Right lung (tissue), 5 donors: ENCODE data around the gene MUC5AC. TPM values are rescaled to one million over a fixed set of nuclear protein-coding genes. Genes with fewer than 3 reads are reported as not detected.
"Not testable (repeated sequence)": the region's sequence is repeated elsewhere in the genome, so short reads cannot be mapped to it uniquely, and the experiment has no call there.

ENCODE experiments used
- DNase-seq, 2 donors: peaks; one replicate each; pipeline ENCODE4 v3.0.0-alpha.2; 2013
- polyA plus RNA-seq, 5 donors: library from polyadenylated mRNA; unstranded; fragments of 120-200 nt; gene quantifications; one replicate each; pipeline versions ENCODE4 v1.2.1 to v1.2.3, GENCODE V29; 2013; ENCODE audit warnings: inconsistent platforms in 1 of 5, low replicate concordance in 1 of 5; ENCODE audit not compliant: insufficient read length in 5 of 5, insufficient read depth in 1 of 5

Gene MUC5AC
- polyA plus RNA-seq, 5 donors: 0.06 to 0.35 (median 0.08) TPM

DNA sequence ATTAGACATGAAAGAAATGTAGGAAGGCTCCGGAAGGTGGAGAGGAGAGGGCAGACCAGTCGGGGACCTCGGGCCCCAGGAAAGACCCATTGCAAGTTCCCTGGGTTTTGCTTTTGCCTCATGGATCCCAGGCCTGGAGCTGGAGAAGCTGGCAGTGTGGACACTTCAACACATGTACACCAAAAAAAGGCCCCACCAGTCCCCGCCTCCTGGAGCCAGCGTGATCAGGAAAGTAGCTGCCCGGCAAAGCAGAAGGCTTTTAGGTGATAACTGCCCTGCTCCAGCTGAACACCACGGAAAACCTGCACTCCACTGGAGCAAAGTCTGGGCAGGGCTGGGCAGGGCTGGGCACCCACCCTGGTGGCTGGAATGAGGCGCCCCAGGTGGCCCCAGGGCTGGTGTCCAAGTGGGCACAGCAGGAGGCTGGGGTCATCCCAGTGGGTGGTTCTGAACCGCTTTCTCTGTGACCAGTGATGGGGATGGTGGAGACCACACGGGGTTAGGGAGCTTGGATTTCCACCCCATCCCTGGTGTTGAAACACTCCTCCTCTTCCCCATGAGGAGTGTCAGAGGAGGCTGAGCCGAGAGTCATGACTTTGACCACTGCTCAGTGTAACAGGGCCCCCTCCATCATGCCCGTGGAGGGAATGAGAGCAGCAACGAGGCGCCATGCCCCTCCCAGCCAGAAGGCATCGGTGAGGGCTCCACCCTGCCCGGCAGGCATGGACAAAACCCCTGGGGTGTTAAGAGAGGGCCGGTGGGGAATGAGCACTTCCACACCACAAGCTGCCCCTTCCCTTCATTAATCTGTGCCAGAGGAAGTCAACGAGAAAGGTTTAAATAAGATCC, 16.9 kb upstream of the MUC5AC start:
- no peak for DNase-seq

DNA sequence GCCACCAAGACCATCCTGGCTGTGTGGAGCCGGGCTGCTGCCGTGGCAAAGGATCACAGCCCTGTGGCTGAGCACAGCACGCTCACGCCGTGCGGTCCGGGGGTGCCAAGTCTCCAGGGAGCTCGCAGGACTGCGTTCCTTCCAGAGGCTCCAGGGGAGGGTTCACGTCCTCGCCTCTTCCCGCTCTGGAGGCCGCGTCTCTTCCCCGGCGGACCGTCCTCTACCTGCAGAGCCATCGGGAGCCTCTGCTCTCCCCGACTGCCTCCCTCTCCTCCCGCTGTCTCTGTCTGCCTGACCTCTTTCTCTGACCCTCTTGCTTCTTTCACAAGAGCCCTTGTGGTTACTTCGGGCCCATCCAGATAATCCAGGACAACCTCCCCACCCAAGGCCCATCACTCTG, 11.4 kb upstream of the MUC5AC start:
- DNase-seq: no peak

GRCh38 chr11:1147792-1148191, 10.0 kb upstream of the MUC5AC start:
- DNase-seq: no peak

- no peak for DNase-seq
Measured at GRCh38 chr11:1148752-1149180, 9.0 kb upstream of the MUC5AC start.

DNA sequence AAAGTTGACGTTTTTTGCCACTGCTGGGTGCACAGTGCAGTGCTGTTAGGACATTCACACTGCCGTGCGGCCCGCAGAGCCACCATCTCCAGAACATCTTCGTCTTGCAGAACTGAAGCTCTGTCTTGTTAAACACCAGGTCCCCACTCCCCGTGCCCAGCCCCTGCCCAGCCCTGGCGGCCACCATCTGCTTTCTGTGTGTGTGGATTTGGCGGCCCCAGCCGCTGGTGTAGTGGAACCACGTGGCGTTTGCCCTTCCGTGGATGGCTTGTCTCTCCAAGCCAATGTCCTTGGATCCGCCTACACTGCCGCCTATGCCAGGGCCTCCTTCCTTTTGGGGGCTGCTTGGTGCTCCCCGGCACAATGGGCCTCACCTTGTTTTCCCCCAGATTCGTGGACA, 8.2 kb upstream of the MUC5AC start:
- no peak for DNase-seq

GRCh38 chr11:1150116-1150515, 7.6 kb upstream of the MUC5AC start:
- DNase-seq: no peak

GRCh38 chr11:1150769-1151365, 6.9 kb upstream of the MUC5AC start:
- DNase-seq: no peak

DNA sequence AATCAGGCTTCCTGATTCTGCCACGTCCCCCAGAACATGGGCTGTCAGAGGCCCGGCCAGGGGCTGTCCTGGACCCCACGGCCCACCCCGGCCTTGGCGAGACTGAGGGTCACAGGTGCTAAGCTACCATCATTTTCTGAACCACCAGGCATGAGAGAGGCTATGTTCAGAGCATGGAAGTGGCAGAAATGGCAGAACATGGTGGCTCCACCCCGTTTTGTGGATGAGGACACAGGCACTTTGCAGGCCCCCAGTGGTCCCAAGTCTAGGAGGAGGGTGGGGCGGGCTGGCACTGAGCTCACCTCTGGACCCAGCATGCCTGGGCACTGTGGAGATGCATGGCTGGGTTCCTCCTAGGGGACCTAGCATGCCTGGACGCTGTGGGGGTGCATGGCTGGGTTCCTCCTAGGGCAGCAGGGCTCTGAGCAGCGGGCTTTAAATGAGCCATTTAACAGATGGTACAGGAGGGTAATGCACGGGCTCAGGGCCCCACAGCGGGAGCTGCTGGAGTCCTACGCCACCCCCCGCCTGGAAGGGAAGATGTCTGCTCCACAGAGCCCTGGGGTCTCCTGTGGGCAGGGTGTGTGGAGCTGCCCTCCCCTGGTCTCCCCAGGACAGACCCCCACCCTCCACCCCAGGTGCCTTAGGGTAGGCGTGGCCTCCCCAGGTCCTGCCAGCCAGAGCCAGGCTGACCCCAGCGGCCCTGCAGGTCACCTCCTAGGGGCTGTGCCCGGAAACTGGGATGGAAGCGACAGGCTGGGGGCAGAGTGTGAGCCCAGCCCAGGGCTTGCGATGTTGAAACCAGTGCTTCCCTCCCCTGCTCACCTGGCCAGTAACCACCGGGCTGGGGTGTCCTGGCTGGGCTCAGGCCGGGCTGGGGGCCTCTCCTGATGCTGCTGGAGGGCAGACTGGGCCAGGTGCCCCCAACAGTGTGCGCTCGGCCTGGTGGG, 6.1 kb upstream of the MUC5AC start:
- DNase-seq: no peak

GRCh38 chr11:1152316-1153104, 5.2 kb upstream of the MUC5AC start:
- DNase-seq: no peak

DNA sequence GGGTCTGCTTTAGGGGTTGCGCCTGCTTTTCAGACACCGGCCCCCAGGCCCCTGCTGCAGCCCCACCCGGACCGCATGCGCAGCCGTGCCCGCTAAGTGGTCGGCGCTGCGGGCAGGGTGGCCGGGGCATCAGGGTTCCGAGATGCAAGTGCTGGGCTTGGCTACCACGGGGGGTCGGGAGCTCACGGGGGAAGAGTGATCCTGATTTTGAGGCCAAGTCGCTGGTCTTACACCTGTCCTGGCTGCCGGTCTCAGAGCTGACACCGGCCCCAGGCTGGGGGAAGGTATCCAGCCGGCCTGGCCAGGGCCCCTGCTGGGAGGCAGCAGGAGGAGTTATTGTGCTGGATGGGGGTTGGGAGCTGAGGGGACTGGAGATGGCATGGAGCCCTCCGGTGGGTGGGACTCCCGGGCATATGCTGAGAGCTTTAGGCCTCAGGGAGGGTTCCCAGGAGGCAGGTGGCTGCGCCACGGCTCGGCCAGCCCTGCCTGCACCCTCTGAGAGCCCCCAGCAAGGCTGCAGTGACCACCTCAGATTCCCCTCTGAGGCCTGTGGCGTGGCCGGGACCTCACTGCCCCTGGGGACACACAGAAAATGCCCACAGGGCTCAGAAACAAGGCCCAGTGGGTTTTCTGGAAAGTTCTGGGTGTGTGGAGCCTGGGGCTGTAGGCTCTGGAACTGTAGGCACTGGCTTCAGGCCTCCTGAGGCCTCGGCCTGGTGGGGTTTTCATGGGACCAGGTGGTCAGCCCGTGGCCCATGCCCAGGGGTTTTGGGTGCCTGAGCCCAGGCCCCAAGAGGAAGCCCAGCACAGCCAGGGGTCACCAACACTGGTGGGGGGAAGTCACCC, 4.4 kb upstream of the MUC5AC start:
- DNase-seq: no peak

- DNase-seq: no peak
Measured at GRCh38 chr11:1153951-1154493, 3.7 kb upstream of the MUC5AC start.

DNA sequence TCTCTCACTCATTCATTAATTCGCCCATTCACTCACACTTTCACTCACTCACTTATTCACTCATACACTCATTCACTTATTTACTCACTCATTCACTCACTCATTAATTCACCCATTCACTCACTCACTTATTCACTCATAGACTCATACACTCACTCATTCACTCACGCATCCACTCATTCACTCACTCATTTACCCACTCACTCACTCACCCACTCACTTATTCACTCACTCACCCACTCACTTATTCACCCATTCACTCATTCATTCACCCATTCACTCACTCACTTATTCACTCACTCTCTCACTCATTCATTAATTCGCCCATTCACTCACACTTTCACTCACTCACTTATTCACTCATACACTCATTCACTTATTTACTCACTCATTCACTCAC, 3.1 kb upstream of the MUC5AC start:
- DNase-seq: not testable (repeated sequence)

DNA sequence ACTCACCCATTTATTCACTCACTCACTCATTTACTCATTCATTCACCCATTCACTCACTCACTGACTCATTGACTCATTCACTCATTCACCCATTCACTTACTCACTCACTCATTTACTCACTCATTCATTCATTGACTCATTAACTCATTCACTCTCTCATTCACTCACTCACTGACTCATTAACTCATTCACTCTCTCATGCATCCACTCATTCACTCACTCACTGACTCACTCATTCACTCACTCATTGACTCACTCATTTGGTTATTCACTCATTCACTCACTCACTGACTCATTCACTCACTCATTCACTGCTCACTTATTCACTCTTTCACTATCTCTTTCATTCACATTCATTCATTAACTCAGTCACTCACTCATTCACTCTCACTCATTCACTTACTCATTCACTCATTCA, 2.5 kb upstream of the MUC5AC start:
- DNase-seq: no peak

DNA sequence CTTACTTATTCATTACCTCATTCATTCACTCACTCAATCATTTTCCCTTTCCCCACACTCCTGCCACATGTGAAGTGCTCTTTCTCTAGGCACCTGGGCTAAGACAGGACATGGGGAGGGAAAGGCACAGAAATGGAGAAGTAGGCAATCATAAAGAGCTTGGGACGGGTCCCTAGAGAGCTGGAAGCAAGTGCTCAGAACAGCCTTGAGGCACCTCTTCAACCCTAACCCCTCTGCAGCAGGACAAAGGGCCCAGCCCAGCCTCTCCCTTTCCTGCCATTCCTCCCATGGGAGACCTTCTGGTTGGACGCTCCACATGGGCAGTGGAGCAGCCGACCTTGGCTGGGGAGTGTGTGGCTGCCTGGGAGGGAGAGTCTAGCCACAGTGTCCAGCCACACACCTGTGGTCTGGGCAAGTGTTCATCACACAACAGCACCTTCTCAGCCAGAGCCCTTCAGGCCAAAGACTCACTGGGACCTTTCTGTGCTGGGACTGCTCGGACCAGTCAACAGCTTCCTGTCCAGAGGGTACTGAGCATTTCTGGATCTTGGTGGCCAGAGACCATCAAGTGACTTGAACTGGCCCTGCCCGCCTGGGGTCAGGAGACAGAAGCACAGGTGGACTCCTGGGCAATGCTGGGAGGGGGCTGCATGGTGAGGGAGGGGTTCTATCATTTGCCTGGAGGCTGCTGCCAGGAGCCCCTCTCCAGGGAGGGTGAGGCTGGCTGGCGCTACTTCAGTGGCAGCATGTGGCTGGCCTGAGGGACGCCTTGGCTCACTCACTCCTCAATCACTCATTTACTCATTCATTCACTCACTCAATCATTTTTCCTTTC, 1.0 kb upstream of the MUC5AC start:
- no peak for DNase-seq

GRCh38 chr11:1157341-1157644, 460 bp upstream of the MUC5AC start:
- no peak for DNase-seq

GRCh38 chr11:1158681-1159487, 1.1 kb downstream of the MUC5AC start:
- no peak for DNase-seq

- DNase-seq: not testable (repeated sequence)
Measured at GRCh38 chr11:1159488-1160220, 1.9 kb downstream of the MUC5AC start.
